SK-N-SH treated with all-trans-retinoic acid at 6 μM for 48 hours (cell line): ENCODE results near the gene STOML2.

ENCODE experiments used
- CSDC2 ChIP-seq: fragments of 250-450 bp; sonication (Bioruptor Pico); IDR thresholded peaks from 2 replicates; pipeline ENCODE4 v1.5.0; 2020; ENCODE audit warnings: mild to moderate bottlenecking, moderate library complexity
- ESRRG ChIP-seq: fragments of 250-450 bp; sonication (Bioruptor Pico); IDR thresholded peaks from 2 replicates; pipeline ENCODE4 v1.6.1; 2021; ENCODE audit warnings: mild to moderate bottlenecking
- GLIS3 ChIP-seq: fragments of 250-450 bp; sonication (Bioruptor Pico); IDR thresholded peaks from 2 replicates; pipeline ENCODE4 v1.5.0; 2020; ENCODE audit warnings: mild to moderate bottlenecking, moderate library complexity
- ISL1 ChIP-seq: fragments of 250-450 bp; sonication (Bioruptor Pico); IDR thresholded peaks from 2 replicates; pipeline ENCODE4 v2.1.2; 2022; ENCODE audit warnings: mild to moderate bottlenecking, moderate library complexity
- PPARA ChIP-seq: fragments of 250-450 bp; sonication (Bioruptor Pico); IDR thresholded peaks from 2 replicates; pipeline ENCODE4 v1.5.0; 2020; ENCODE audit warnings: mild to moderate bottlenecking, borderline replicate concordance
- RARB ChIP-seq: fragments of 250-450 bp; sonication (Bioruptor Pico); IDR thresholded peaks from 2 replicates; pipeline ENCODE4 v1.8.0; 2021; ENCODE audit warnings: mild to moderate bottlenecking, moderate library complexity
- TF ChIP-seq, protein P1 (sequence below): fragments of 250-450 bp; sonication (Bioruptor Pico); IDR thresholded peaks from 2 replicates; pipeline ENCODE4 v1.8.0; 2021; ENCODE audit warnings: low read depth, mild to moderate bottlenecking, moderate library complexity, borderline replicate concordance
- TF ChIP-seq, protein P2 (sequence below): fragments of 250-450 bp; sonication (Bioruptor Pico); IDR thresholded peaks from 2 replicates; pipeline ENCODE4 v1.5.1; 2020; ENCODE audit warnings: low read depth, mild to moderate bottlenecking, moderate library complexity
- TF ChIP-seq, protein P3 (sequence below): fragments of 250-450 bp; sonication (Bioruptor Pico); IDR thresholded peaks from 2 replicates; pipeline ENCODE4 v1.5.0; 2020; ENCODE audit warnings: mild to moderate bottlenecking, moderate library complexity

DNA sequence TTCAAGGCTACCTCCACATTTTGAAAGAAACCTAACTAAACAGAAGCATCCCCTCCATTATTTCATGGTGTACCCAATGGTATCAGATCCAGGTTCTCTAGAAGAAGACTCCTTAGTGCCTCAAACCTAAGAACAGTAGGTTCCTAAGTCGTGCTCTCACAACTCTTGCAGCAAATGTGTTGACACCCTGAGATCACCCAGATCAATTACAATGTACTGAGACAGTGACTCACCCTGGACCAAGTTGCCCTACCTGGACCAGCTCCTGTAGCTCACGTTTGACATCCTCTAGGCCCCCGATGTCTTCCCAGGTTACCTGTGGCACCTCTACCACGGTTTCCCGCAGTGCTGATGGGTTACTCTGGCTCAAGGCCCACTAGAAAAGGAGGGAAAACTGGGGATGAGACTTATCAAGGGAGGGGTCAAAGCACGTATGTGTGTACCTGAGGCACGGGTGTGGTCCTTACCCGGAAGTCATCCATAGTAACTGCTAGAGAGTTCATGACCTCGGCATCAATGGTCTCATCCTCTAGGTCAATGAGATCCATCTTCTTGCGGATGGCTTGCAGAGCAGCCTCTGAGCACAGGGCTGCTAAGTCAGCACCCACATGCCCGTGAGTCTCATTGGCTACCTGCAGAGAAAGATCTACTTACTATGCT is 42.3 kb downstream of the STOML2 start:
- TF ChIP-seq PPARA: no peak
- TF ChIP-seq, protein P1, sequence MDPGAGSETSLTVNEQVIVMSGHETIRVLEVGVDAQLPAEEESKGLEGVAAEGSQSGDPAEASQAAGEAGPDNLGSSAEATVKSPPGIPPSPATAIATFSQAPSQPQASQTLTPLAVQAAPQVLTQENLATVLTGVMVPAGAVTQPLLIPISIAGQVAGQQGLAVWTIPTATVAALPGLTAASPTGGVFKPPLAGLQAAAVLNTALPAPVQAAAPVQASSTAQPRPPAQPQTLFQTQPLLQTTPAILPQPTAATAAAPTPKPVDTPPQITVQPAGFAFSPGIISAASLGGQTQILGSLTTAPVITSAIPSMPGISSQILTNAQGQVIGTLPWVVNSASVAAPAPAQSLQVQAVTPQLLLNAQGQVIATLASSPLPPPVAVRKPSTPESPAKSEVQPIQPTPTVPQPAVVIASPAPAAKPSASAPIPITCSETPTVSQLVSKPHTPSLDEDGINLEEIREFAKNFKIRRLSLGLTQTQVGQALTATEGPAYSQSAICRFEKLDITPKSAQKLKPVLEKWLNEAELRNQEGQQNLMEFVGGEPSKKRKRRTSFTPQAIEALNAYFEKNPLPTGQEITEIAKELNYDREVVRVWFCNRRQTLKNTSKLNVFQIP: no peak
- TF ChIP-seq, protein P2, sequence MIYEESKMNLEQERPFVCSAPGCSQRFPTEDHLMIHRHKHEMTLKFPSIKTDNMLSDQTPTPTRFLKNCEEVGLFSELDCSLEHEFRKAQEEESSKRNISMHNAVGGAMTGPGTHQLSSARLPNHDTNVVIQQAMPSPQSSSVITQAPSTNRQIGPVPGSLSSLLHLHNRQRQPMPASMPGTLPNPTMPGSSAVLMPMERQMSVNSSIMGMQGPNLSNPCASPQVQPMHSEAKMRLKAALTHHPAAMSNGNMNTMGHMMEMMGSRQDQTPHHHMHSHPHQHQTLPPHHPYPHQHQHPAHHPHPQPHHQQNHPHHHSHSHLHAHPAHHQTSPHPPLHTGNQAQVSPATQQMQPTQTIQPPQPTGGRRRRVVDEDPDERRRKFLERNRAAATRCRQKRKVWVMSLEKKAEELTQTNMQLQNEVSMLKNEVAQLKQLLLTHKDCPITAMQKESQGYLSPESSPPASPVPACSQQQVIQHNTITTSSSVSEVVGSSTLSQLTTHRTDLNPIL (CRISPR knock-in tag): no peak
- no peak for TF ChIP-seq RARB (CRISPR knock-in tag)
- TF ChIP-seq ESRRG (CRISPR knock-in tag): no peak
- no peak for TF ChIP-seq CSDC2 (CRISPR knock-in tag)
- no peak for TF ChIP-seq ISL1
- no peak for TF ChIP-seq GLIS3 (CRISPR knock-in tag)
- TF ChIP-seq, protein P3, sequence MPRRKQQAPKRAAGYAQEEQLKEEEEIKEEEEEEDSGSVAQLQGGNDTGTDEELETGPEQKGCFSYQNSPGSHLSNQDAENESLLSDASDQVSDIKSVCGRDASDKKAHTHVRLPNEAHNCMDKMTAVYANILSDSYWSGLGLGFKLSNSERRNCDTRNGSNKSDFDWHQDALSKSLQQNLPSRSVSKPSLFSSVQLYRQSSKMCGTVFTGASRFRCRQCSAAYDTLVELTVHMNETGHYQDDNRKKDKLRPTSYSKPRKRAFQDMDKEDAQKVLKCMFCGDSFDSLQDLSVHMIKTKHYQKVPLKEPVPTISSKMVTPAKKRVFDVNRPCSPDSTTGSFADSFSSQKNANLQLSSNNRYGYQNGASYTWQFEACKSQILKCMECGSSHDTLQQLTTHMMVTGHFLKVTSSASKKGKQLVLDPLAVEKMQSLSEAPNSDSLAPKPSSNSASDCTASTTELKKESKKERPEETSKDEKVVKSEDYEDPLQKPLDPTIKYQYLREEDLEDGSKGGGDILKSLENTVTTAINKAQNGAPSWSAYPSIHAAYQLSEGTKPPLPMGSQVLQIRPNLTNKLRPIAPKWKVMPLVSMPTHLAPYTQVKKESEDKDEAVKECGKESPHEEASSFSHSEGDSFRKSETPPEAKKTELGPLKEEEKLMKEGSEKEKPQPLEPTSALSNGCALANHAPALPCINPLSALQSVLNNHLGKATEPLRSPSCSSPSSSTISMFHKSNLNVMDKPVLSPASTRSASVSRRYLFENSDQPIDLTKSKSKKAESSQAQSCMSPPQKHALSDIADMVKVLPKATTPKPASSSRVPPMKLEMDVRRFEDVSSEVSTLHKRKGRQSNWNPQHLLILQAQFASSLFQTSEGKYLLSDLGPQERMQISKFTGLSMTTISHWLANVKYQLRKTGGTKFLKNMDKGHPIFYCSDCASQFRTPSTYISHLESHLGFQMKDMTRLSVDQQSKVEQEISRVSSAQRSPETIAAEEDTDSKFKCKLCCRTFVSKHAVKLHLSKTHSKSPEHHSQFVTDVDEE (CRISPR knock-in tag): no peak
